C4-2B (cell line): Measurements from ENCODE around the gene EIF2AK2.

Experiments
- CTCF ChIP-seq: fragments of 450-650 bp; conservative IDR thresholded peaks from 2 replicates; pipeline ENCODE4 v1.5.1; 2017; ENCODE audit warnings: mild to moderate bottlenecking
- ZFX ChIP-seq: fragments of 450-650 bp; IDR thresholded peaks from 2 replicates; pipeline ENCODE4 v1.6.1; 2017

GRCh38 chr2:37117566-37117965, 39.2 kb downstream of the EIF2AK2 start:
- TF ChIP-seq CTCF (no peak), ZFX (no peak)
